Thyroid gland (tissue), 4 donors: ENCODE measurements around the gene ITLN1.

ENCODE experiments used
- POLR2A ChIP-seq, 2 donors: fragments of 450-650 bp; IDR thresholded peaks; one replicate each; pipeline ENCODE4 v1.6.1; 2017; ENCODE audit warnings: antibody characterized with exemption in 2 of 2, mild to moderate bottlenecking in 2 of 2, moderate library complexity in 1 of 2
- TF ChIP-seq, protein P1 (sequence below), 6 experiments: fragments of 200-600 bp in 3 of 6; fragments of 450-650 bp in 3 of 6; sonication (generic) in 3 of 6; IDR thresholded peaks; one replicate each; pipeline ENCODE4 v1.5.1; 2016 to 2019; ENCODE audit warnings: antibody characterized with exemption in 6 of 6, mild to moderate bottlenecking in 2 of 6, inconsistent platforms in 1 of 6, moderate library complexity in 1 of 6

DNA sequence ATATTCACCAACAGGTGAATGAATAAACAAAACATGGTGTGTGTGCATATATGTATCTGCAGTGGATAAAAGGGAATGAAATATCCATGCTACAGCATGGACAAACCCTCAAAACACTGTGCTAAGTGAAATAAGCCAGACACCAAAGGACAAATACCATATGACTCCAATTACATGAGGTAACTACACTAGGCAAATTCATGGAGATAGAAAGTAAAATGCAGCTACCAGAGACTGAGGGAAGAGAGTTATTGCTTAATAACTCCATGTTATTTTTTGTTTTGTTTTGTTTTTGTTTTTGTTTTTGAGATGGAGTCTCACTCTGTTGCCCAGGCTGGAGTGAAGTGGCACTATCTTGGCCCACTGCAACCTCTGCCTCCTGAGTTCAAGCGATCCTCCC is 2.4 kb downstream of the ITLN1 start:
- TF ChIP-seq, protein P1, sequence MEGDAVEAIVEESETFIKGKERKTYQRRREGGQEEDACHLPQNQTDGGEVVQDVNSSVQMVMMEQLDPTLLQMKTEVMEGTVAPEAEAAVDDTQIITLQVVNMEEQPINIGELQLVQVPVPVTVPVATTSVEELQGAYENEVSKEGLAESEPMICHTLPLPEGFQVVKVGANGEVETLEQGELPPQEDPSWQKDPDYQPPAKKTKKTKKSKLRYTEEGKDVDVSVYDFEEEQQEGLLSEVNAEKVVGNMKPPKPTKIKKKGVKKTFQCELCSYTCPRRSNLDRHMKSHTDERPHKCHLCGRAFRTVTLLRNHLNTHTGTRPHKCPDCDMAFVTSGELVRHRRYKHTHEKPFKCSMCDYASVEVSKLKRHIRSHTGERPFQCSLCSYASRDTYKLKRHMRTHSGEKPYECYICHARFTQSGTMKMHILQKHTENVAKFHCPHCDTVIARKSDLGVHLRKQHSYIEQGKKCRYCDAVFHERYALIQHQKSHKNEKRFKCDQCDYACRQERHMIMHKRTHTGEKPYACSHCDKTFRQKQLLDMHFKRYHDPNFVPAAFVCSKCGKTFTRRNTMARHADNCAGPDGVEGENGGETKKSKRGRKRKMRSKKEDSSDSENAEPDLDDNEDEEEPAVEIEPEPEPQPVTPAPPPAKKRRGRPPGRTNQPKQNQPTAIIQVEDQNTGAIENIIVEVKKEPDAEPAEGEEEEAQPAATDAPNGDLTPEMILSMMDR (IDR thresholded peaks at IDR 0.05) = no peak
- no peak for TF ChIP-seq POLR2A (IDR thresholded peaks at IDR 0.05)
